PC-3 (cell line): ENCODE measurements around the gene FANCC. TPM values are rescaled to one million over a fixed set of nuclear protein-coding genes. Genes with fewer than 3 reads are reported as not detected.

Experiments used
- ATAC-seq: fragments of 200-7000 bp; cut with Tn5 transposase; 2 replicates; pipeline ENCODE4 v1.9.1; 2020; ENCODE audit warnings: mild to moderate bottlenecking, moderate library complexity
- BruUV-seq: library from RNA; stranded (reverse); fragments of 400-500 nt; replicated peaks from 2 replicates; lab custom pipeline; 2021; lab: Mats Ljungman, UMichigan
- CTCF ChIA-PET: fragments of 300-600 bp; sonication (Branson Sonifier 250); formaldehyde crosslinking; loops from one replicate; lab custom pipeline; 2022; ENCODE audit warnings: antibody characterized with exemption; lab: Charles Lee
- POLR2A ChIA-PET: fragments of 300-600 bp; sonication (Branson Sonifier 250); formaldehyde crosslinking; loops from one replicate; lab custom pipeline; 2022; ENCODE audit warnings: antibody characterized with exemption; ENCODE audit not compliant: unreplicated experiment; lab: Charles Lee
- DNase-seq: peaks from one replicate; pipeline ENCODE4 v3.0.0-alpha.2; 2015
- H2AFZ ChIP-seq: fragments of 300-600 bp; sonication (generic); 2 replicates; pipeline ENCODE4 v1.6.0; 2016; ENCODE audit warnings: antibody characterized with exemption, low read length
- H3F3A ChIP-seq: fragments of 300-600 bp; sonication (generic); one replicate; pipeline ENCODE4 v1.6.0; 2017; ENCODE audit warnings: antibody characterized with exemption, low read length, control low read depth, mild to moderate bottlenecking; ENCODE audit not compliant: unreplicated experiment
- H3K27ac ChIP-seq: fragments of 300-600 bp; sonication (generic); 2 replicates; pipeline ENCODE4 v1.5.1; 2016; ENCODE audit warnings: mild to moderate bottlenecking, low read length
- H3K27me3 ChIP-seq: fragments of 300-600 bp; sonication (generic); 2 replicates; pipeline ENCODE4 v1.6.1; 2016; ENCODE audit warnings: low read length, mixed read lengths
- H3K36me3 ChIP-seq: fragments of 300-600 bp; sonication (generic); 2 replicates; pipeline ENCODE4 v1.6.1; 2016; ENCODE audit warnings: low read depth, mixed run types, low read length, mixed read lengths
- H3K4me1 ChIP-seq: fragments of 300-600 bp; sonication (generic); 2 replicates; pipeline ENCODE4 v1.5.1; 2016; ENCODE audit warnings: low read length; ENCODE audit not compliant: insufficient read depth
- H3K4me2 ChIP-seq: fragments of 300-600 bp; sonication (generic); 2 replicates; pipeline ENCODE4 v1.6.0; 2016; ENCODE audit warnings: low read length
- H3K4me3 ChIP-seq: fragments of 300-600 bp; sonication (generic); 2 replicates; pipeline ENCODE4 v1.5.1; 2016; ENCODE audit warnings: mild to moderate bottlenecking, low read length, mixed read lengths
- H3K79me2 ChIP-seq: fragments of 300-600 bp; sonication (generic); 2 replicates; pipeline ENCODE4 v1.6.1; 2017; ENCODE audit warnings: low read length, mixed read lengths
- H3K9ac ChIP-seq: fragments of 300-600 bp; sonication (generic); 2 replicates; pipeline ENCODE4 v1.6.0; 2016; ENCODE audit warnings: mild to moderate bottlenecking, low read length
- H3K9me2 ChIP-seq: fragments of 300-600 bp; sonication (generic); replicated peaks from 2 replicates; pipeline ENCODE4 v1.6.1; 2016; ENCODE audit warnings: mixed run types, low read length, mixed read lengths
- H3K9me3 ChIP-seq: fragments of 300-600 bp; sonication (generic); 2 replicates; pipeline ENCODE4 v1.6.1; 2016; ENCODE audit warnings: low read length, mixed read lengths
- H4K20me1 ChIP-seq: fragments of 300-600 bp; sonication (generic); 2 replicates; pipeline ENCODE4 v1.6.1; 2016; ENCODE audit warnings: low read length, mixed read lengths
- CTCF ChIP-seq: fragments of 300-600 bp; sonication (generic); conservative IDR thresholded peaks from 2 replicates; pipeline ENCODE4 v1.5.1; 2017; ENCODE audit warnings: antibody characterized with exemption, low read depth, mild to moderate bottlenecking, low read length
- EZH2 ChIP-seq: fragments of 300-600 bp; sonication (generic); IDR thresholded peaks from one replicate; pipeline ENCODE4 v1.6.1; 2017; ENCODE audit warnings: antibody characterized with exemption, mild to moderate bottlenecking, low read length; ENCODE audit not compliant: unreplicated experiment
- EZH2phosphoT487 ChIP-seq: fragments of 300-600 bp; sonication (generic); IDR thresholded peaks from 2 replicates; pipeline ENCODE4 v1.6.1; 2018; ENCODE audit warnings: mild to moderate bottlenecking, antibody characterized with exemption, low read length, borderline replicate concordance
- intact Hi-C: fragments of 100-400 bp; cut with micrococcal nuclease; formaldehyde crosslinking; loops from 2 replicates; pipeline ENCODE4 v1.9.0; 2023
- total RNA-seq: library from RNA; depleted of rRNA; stranded (reverse); fragments of >200 nt; gene quantifications from 2 replicates; pipeline ENCODE4 v1.2.3, GENCODE V29; 2014

FANCC gene
- total RNA-seq, 1 experiment from 2014 or later = 6.9 TPM

- no peaks in the 10 kb centered on the region for H3K9me2 ChIP-seq
- H3K4me3 ChIP-seq = no peak overlapping the region
- BruUV-seq = no TSS peak
- H3K9me3 ChIP-seq = no peaks in the 10 kb centered on the region
- ChIA-PET CTCF (no interaction called here), POLR2A (no interaction called here)
- H3K4me1 ChIP-seq = no peaks in the 10 kb centered on the region
- intact Hi-C loops = no loop called here
- no peaks in the 10 kb centered on the region for H3K36me3 ChIP-seq
- no peak overlapping the region for H3K27ac ChIP-seq
- ATAC-seq (no peak), DNase-seq (no peak)
- no peaks in the 10 kb centered on the region for H3K79me2 ChIP-seq
- no peaks in the 10 kb centered on the region for H3K27me3 ChIP-seq
- H4K20me1 ChIP-seq = no peaks in the 10 kb centered on the region
- H2AFZ ChIP-seq = no peak overlapping the region
- H3F3A ChIP-seq = no peaks in the 10 kb centered on the region
- H3K9ac ChIP-seq = no peak overlapping the region
- TF ChIP-seq EZH2 = no peak
- TF ChIP-seq CTCF = no peak
- no peak overlapping the region for H3K4me2 ChIP-seq
Measured at GRCh38 chr9:95140821-95141220, 176.7 kb downstream of the FANCC start.

- Histone ChIP-seq H3K27me3 (no peaks in the 10 kb centered on the region), H3K4me2 (no peak overlapping the region), H3K4me3 (no peak overlapping the region), H4K20me1 (no peaks in the 10 kb centered on the region), H3K36me3 (no peaks in the 10 kb centered on the region), H3K27ac (no peak overlapping the region), H3K79me2 (no peaks in the 10 kb centered on the region), H3K9me3 (no peaks in the 10 kb centered on the region), H3F3A (no peaks in the 10 kb centered on the region), H2AFZ (no peak overlapping the region), H3K9ac (no peak overlapping the region), H3K9me2 (no peaks in the 10 kb centered on the region), H3K4me1 (no peaks in the 10 kb centered on the region)
- BruUV-seq = no TSS peak
- intact Hi-C loops = no loop called here
- ChIA-PET CTCF (no interaction called here), POLR2A (no interaction called here)
- TF ChIP-seq EZH2 = no peak
- no peak for TF ChIP-seq CTCF
- TF ChIP-seq EZH2phosphoT487 = no peak
- DNase-seq (no peak), ATAC-seq (no peak)
Measured at GRCh38 chr9:95139126-95139525, 178.4 kb downstream of the FANCC start.

GRCh38 chr9:95138474-95138873, 179.0 kb downstream of the FANCC start:
- H2AFZ ChIP-seq = no peak overlapping the region
- H4K20me1 ChIP-seq = no peaks in the 10 kb centered on the region
- no peaks in the 10 kb centered on the region for H3K36me3 ChIP-seq
- H3K27me3 ChIP-seq = no peaks in the 10 kb centered on the region
- no peak overlapping the region for H3K4me3 ChIP-seq
- no peak overlapping the region for H3K27ac ChIP-seq
- TF ChIP-seq EZH2phosphoT487 (no peak), EZH2 (no peak), CTCF (no peak)
- ATAC-seq (peak; percentile 76), DNase-seq (peak; percentile 67)
- no peaks in the 10 kb centered on the region for H3K79me2 ChIP-seq
- BruUV-seq = no TSS peak
- intact Hi-C loops = no loop called here
- ChIA-PET CTCF (no interaction called here), POLR2A (no interaction called here)
- H3K4me1 ChIP-seq = no peaks in the 10 kb centered on the region
- no peak overlapping the region for H3K4me2 ChIP-seq
- no peaks in the 10 kb centered on the region for H3K9me2 ChIP-seq
- H3K9me3 ChIP-seq = no peaks in the 10 kb centered on the region
- no peak overlapping the region for H3K9ac ChIP-seq
- no peaks in the 10 kb centered on the region for H3F3A ChIP-seq
